SH-SY5Y (cell line): ENCODE data around the gene MND1.

Experiments used
- GATA2 ChIP-seq: IDR thresholded peaks from 2 replicates; pipeline ENCODE4 v1.6.1; 2011; ENCODE audit warnings: mild to moderate bottlenecking, low read depth, low read length
- GATA3 ChIP-seq: IDR thresholded peaks from 2 replicates; pipeline ENCODE4 v1.6.1; 2011; ENCODE audit warnings: low read depth, mild to moderate bottlenecking, low read length, moderate library complexity

GRCh38 chr4:153365003-153365402, 20.5 kb downstream of the MND1 start:
- TF ChIP-seq GATA2 (no peak), GATA3 (no peak)
